HG02943 (cell line): ENCODE data around the gene ABCA1.
"Not testable (repeated sequence)": the region's sequence is repeated elsewhere in the genome, so short reads cannot be mapped to it uniquely, and the experiment has no call there.

Experiments
- ATAC-seq: cut with Tn5 transposase; IDR thresholded peaks from one replicate; pipeline ENCODE4 v1.9.1; 2021; ENCODE audit warnings: mild to moderate bottlenecking, low read depth, moderate library complexity; ENCODE audit not compliant: unreplicated experiment

The ABCA1 gene

GRCh38 chr9:104873489-104873850 lies 54.5 kb downstream of the ABCA1 start:
- no peak for ATAC-seq

DNA sequence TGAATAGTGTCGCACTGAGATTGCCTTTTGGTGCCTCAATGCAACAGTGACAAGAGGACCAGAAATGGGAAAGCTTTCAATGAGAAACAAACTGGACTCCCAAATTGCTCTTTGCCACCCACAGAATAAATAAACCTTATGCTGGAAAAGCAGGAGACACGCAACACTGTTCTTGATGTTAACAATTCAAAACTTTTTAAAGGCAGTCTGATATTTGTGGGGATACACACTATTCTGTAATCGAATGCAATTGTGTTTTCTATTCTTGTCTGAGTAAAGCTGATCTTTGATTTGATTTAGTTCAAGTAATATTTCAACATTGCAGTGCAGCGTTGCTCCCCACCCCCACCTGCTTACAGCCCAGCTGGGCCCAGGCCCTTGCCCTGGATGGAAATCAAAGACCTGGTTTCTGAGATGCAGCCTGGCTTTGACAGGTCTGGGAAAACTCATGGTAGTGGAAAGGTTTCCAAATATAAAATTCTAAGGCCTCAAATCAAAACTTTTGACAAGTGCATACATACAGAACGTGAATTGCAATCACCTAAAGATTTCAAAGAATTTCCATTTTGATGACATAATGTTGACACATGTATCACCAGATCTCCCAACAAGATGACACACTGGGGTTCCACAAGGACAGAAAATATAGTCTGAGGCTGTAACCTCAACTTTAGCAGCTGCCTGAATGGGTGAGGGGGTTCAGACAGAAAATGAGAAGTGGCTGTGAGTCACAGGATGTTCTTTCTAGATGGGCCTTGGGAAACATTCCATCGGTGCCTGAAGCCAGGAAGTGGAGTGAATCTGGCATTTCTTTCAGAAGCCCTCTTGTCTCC lies 55.1 kb downstream of the ABCA1 start:
- no peak for ATAC-seq

DNA sequence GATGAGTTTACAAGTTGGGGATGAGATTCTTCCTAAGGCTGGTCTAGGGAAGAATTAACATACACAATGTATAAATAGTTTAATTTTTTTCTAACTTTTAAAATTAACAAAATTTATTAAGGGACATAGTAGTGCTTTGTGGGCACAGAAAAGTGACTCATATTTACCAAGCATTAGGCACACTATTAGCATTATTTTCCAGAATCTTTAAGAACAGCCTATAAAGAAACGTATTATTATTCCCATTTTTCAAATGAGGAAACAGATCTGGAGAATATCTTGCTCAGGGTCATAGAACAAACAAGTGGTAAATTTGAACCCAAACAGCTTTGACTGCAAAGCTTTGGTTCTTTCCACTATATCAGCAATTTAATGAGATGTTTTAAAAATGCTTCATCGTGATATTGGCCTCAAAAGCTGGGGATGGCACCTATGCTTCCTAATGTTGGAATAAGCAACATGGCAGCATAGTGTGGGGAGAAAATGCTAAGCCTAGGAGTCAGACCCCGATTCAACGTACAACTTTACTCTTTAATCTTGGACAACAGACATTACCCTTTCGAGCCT lies 55.9 kb downstream of the ABCA1 start:
- ATAC-seq = no peak

GRCh38 chr9:104869811-104870210 lies 58.1 kb downstream of the ABCA1 start:
- ATAC-seq = no peak

DNA sequence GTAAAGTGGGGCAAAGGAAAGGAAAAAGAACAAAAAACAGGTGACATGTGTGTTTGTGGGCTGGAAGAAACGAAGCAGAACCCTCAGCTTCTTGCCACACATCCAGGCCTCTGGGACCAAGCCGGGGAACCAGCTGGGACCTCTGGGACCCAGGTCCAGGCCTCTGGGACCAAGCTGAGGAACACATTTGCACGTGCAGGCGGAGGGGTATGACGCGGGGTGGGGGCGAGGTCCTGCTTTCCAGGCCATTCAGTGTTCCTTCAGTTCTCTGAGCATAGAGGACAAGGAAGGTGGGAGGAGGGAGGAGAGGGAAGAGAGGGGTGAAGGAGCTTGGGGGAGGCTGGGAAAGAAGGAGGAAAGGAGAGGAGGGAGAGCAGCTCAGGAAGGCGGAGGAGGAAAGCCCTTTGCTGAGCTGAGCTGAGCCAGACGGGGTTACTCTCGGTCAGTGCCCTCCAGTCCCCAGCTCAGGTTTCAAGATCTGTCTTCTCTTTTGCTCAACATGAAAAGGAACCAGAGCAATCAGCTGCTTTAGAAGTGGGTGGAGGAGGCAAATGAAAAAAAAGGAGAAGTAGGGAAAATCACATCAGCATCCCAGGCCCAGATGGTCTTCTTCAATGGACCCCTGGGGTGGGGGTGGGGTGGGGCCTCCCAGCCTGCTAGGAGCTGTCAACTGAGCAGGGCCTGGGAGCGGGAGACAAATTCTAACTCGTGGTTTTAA lies 59.1 kb downstream of the ABCA1 start:
- ATAC-seq = peak; percentile 85

- ATAC-seq = no peak
These were observed 59.7 kb downstream of the ABCA1 start for GRCh38 chr9:104868303-104868686.

- ATAC-seq = no peak
These were observed 61.8 kb downstream of the ABCA1 start for GRCh38 chr9:104866191-104866590.

DNA sequence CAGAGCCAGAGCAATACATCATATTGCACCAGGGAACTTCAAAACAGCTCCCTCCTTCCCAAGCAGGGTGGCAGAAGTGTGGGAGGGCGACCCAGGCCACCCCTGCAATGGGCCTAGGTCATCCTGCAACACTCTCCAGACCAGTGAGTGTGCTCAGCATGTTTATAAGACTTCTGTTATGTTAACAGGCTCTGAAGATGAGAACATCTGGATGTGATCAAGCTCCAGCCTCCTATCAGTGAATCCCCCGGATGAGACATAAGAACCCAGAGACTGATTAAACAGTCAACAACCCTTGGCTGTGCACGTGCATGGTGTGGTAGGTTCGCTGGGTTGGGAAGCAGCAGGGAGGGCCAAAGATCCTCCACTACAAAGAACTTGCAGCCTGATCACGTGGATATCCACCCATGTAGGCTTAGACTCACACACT lies 63.3 kb downstream of the ABCA1 start:
- ATAC-seq = no peak

DNA sequence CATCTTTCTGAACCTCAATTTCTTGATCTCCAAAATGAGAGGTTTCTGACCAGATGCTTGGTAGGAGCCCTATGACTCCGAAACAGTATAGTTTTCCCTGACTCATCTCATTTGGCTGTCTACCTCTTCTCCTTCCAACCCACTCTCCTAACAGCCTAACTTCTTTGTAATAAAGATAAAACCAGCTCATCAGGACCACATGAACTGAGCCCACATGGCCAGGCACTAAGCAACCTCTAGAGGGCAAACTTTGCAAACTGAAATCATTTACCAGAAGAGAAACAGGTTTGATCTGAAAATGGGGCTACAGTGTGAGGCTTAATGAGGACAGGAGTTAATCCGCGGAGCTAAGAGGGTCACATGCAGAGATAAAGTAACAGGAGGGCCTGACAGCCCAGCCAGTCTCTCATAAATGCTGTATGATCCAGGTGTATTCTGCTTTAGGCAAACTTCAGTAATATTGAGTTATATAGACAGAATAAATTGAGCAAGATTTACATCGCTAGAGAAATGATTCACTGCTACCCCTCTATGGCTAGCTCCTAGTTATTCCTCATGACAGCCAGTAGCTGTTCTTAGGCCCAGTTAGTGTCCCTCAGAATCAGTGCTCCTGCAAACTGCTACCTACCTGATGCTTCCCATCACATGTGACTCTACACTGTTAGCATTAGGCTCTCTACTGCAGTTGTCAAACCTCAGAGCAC lies 64.6 kb downstream of the ABCA1 start:
- no peak for ATAC-seq

DNA sequence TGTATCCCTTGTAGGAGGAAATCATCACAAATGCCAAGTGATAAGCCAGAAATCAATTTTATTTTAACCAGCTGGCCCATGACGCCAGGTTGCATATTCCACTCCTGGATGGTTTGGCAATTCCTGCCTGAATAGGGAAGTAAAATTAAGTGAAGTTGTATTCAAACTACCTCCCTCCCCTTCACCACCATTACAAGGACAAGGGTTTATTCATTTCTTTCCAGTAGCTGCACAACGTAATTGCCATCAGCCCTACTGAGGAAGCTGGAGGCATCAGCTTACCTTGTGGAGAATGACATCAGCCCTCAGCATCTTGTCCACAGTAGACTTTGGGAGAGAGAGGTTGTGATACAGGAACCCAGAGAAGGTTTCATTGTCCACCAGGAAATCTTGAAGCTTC lies 66.6 kb downstream of the ABCA1 start:
- ATAC-seq = no peak

DNA sequence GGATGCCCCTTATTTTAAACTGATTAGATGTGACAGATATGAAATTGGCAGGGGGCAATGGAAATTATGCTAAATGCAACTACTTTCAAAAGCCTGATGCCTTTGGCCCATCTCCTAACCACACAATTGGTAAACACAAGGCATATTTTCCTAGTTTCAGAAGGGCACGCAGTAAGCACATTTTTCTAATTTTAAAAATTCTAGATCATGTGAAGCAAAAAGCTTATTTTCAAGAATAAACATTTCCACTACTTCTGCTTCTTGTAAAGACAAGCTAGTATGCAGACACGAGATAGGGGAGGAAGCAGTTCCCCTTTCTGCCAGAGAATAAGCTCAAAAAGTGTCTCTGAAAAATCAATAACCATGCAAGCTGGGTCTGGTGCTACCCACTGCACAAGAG lies 67.7 kb downstream of the ABCA1 start:
- ATAC-seq = no peak

- ATAC-seq = no peak
These were observed 69.1 kb downstream of the ABCA1 start for GRCh38 chr9:104858846-104859245.

DNA sequence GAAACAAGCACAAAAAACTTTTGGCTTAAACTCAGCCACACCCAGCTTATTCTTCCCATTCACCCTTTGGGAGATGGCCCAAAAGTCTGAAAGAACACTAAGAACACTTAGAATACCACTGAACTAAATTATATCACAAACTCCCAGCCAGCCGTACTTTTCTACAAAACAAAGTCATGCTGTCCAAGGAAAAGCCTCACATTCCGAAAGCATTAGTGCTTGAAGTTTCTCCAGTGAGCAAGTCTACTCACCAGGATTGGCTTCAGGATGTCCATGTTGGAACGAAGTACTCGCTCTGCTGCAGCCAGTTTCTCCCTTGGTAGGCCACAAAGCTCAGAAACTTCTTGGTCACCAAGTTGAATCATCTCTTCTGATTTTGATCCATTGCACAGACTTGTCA lies 69.7 kb downstream of the ABCA1 start:
- ATAC-seq = no peak

GRCh38 chr9:104856413-104856941 lies 71.5 kb downstream of the ABCA1 start:
- no peak for ATAC-seq

- no peak for ATAC-seq
These were observed 72.1 kb downstream of the ABCA1 start for GRCh38 chr9:104855807-104856206.

- ATAC-seq = not testable (repeated sequence)
These were observed 72.7 kb downstream of the ABCA1 start for GRCh38 chr9:104855258-104855657.

GRCh38 chr9:104854613-104855012 lies 73.3 kb downstream of the ABCA1 start:
- no peak for ATAC-seq

DNA sequence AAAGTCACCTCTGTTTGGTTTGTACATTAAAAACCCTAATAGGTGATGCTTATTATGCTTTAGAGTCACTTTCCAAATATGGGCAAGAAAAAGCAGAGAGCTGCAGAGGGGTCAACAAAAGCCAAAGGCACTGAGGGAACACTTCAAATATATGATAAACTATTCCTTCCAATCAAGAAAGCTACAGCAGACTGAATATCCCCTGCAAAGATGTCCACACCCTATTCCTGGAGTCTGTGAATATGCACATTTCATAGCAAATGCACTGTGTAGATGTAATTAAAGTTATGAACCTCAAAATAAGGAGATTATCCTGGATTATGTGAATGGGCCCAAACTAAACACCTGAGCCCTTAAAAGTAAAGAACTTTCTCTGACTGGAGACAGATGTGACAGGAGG lies 74.3 kb downstream of the ABCA1 start:
- no peak for ATAC-seq

DNA sequence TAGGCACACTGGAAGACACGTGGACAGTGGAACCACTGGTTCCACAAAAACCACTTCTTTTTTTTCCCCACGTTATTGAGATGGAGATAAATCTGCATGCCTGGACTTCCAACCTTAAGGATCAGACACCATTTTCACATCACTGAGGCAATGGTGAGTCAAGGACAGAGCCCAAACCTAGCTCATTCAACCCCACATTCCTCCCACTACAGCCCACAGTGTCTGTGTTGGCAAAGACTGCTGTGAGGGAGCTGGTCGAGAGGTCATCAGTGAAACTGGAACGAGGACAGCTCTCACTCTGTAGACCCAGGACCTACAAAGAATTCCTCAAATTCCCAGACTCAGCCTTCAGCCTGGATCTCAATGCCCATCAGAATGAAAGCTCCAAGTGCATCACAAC lies 74.8 kb downstream of the ABCA1 start:
- ATAC-seq = no peak

DNA sequence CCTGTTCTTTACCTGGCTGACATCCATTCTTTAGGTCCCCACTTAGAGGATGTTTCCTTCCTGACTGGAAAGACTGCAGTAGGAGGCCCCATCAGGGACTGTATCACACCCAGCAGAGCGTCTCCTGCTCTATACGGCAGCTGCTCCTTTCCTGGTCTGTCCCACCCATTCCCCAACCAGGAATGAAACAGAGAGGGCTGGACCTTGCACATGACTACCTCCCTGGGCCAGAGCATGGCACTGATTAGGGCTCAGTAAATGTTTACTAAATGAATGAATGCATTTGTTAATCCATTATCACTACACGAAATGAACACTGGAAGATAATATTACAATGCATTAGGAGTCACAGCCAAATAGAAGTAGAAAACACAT lies 76.4 kb downstream of the ABCA1 start:
- ATAC-seq = no peak
